Measurements from ENCODE around the gene HNRNPC. TPM values are rescaled to one million over a fixed set of nuclear protein-coding genes. Genes with fewer than 3 reads are reported as not detected.
A peak's percentile ranks its signal among the peaks of the same experiment; 100 is the strongest.
"Not testable (repeated sequence)": the region's sequence is repeated elsewhere in the genome, so short reads cannot be mapped to it uniquely, and the experiment has no call there.

The HNRNPC gene
- total RNA-seq, 1 donor, result 671 TPM

GRCh38 chr14:21233457-21234076 is 35.7 kb downstream of the HNRNPC start:
- no peak for DNase-seq (ENCODE audit: low read depth)
- H3K4me3 ChIP-seq (ENCODE audit: low read depth, low read length), result no peak overlapping the region
- TF ChIP-seq CTCF (IDR thresholded peaks at IDR 0.05; ENCODE audit: insufficient read depth, low read depth, low read length), result peak; percentile 34

- TF ChIP-seq CTCF (IDR thresholded peaks at IDR 0.05; ENCODE audit: insufficient read depth, low read depth, low read length), result no peak
- DNase-seq (ENCODE audit: low read depth), result no peak
- H3K4me3 ChIP-seq (ENCODE audit: low read depth, low read length), result no peak overlapping the region
Measured at GRCh38 chr14:21231020-21231652, 38.1 kb downstream of the HNRNPC start.

DNA sequence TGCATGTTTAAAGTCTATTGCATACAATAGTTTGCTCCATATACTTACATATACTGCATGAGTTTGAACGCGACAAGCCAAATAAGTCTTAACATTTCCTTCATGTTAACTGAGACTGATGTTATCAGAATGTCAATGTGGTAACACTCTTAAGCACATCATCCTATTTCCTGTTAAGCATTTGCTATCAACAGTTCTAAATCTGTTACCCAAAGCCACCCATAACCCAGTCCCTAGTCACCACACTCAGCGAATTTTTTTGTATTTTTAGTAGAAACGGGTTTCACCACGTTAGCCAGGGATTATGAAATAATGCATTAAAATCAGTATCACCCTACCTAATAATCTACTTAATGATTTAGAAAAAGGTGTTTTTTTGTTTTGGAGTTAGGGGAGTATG is 39.4 kb downstream of the HNRNPC start:
- DNase-seq (ENCODE audit: low read depth), result no peak
- H3K4me3 ChIP-seq (ENCODE audit: low read depth, low read length), result no peak overlapping the region

GRCh38 chr14:21227981-21228380 is 41.3 kb downstream of the HNRNPC start:
- TF ChIP-seq CTCF (IDR thresholded peaks at IDR 0.05; ENCODE audit: insufficient read depth, low read depth, low read length), result no peak
- no peak overlapping the region for H3K4me3 ChIP-seq (ENCODE audit: low read depth, low read length)
- no peak for DNase-seq (ENCODE audit: low read depth)

More for the DNA sequence above, 39.4 kb downstream of the HNRNPC start:
- TF ChIP-seq CTCF (IDR thresholded peaks at IDR 0.05; ENCODE audit: insufficient read depth, low read depth, low read length), result no peak

GRCh38 chr14:21227150-21227549 is 42.1 kb downstream of the HNRNPC start:
- TF ChIP-seq CTCF (IDR thresholded peaks at IDR 0.05; ENCODE audit: insufficient read depth, low read depth, low read length), result no peak
- H3K4me3 ChIP-seq (ENCODE audit: low read depth, low read length), result no peak overlapping the region
- no peak for DNase-seq (ENCODE audit: low read depth)

GRCh38 chr14:21226467-21226866 is 42.8 kb downstream of the HNRNPC start:
- no peak for DNase-seq (ENCODE audit: low read depth)
- no peak overlapping the region for H3K4me3 ChIP-seq (ENCODE audit: low read depth, low read length)
- TF ChIP-seq CTCF (IDR thresholded peaks at IDR 0.05; ENCODE audit: insufficient read depth, low read depth, low read length), result no peak

DNA sequence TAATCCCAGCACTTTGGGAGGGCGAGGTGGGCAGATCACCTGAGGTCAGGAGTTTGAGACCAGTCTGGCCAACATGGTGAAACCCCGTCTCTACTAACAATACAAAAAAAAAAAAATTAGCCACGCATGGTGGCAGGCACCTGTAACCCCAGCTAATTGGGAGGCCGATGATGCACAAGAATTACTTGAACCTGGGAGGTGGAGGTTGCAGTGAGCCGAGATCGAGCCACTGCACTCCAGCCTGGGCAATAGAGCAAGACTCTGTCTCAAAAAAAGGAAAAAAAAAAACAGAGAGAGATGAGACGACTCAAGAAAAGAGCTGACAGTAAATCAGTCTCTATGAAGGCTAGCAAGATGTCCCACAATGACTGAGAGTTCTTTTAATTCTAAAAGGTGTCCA is 44.1 kb downstream of the HNRNPC start:
- H3K4me3 ChIP-seq (ENCODE audit: low read depth, low read length); DNase-seq (ENCODE audit: low read depth): not testable (repeated sequence)

All from fibroblast of villous mesenchyme (primary cell).